Ovary (tissue), 3 donors: Measurements from ENCODE around the gene CCDC171.

ENCODE experiments used
- CTCF ChIP-seq, 3 donors: fragments of 450-650 bp in 2 of 3; fragments of 200-600 bp in 1 of 3; IDR thresholded peaks; one replicate each; pipeline versions ENCODE4 v1.5.1 to v1.8.0; 2016 to 2022; ENCODE audit warnings: antibody characterized with exemption in 3 of 3, mild to moderate bottlenecking in 1 of 3
- EP300 ChIP-seq: sonication (generic); formaldehyde crosslinking; IDR thresholded peaks from one replicate; pipeline ENCODE4 v1.6.1; 2017; ENCODE audit warnings: antibody characterized with exemption
- POLR2A ChIP-seq: fragments of 450-650 bp; IDR thresholded peaks from one replicate; pipeline ENCODE4 v1.6.1; 2017; ENCODE audit warnings: antibody characterized with exemption, mild to moderate bottlenecking, moderate library complexity
- donor health status: DM: no; HTN: no; CAD: no.

GRCh38 chr9:15524845-15525455 is 27.9 kb upstream of the CCDC171 start:
- TF ChIP-seq EP300: no peak
- no peak for TF ChIP-seq CTCF (IDR thresholded peaks at IDR 0.05)
- TF ChIP-seq POLR2A: no peak
